AG04450 (cell line): ENCODE data around the gene FNBP1. TPM values are rescaled to one million over a fixed set of nuclear protein-coding genes. Genes with fewer than 3 reads are reported as not detected.

Experiments used
- CTCF ChIA-PET: fragments of 300-600, 350-600 bp; formaldehyde crosslinking; extraction: SDS; loops from one replicate; lab custom pipeline; 2022; ENCODE audit warnings: antibody characterized with exemption, inconsistent platforms; lab: Charles Lee
- POLR2A ChIA-PET: fragments of 350-600 bp; formaldehyde crosslinking; extraction: SDS; loops from one replicate; lab custom pipeline; 2021; ENCODE audit warnings: antibody characterized with exemption, inconsistent platforms; lab: Yijun Ruan, JAX
- DNase-seq: peaks from one replicate; pipeline ENCODE4 v3.0.0-alpha.2; 2011; ENCODE audit warnings: low read depth, low spot score
- H3K27ac ChIP-seq: one replicate; pipeline ENCODE4 v1.5.1; 2012; ENCODE audit warnings: low read depth, low read length, control low read depth
- H3K27me3 ChIP-seq: one replicate; pipeline ENCODE4 v1.6.0; 2012; ENCODE audit warnings: low read length; ENCODE audit not compliant: control insufficient read depth, insufficient read depth
- H3K4me3 ChIP-seq: 2 replicates; pipeline ENCODE4 v1.5.1; 2011; ENCODE audit warnings: mild to moderate bottlenecking, low read depth, low read length, control low read depth
- H3K9me3 ChIP-seq: 2 replicates; pipeline ENCODE4 v1.5.1; 2012; ENCODE audit warnings: low read length; ENCODE audit not compliant: control insufficient read depth, insufficient read depth
- CTCF ChIP-seq: IDR thresholded peaks from 2 replicates; pipeline ENCODE4 v1.5.1; 2011; ENCODE audit warnings: low read depth, low read length, control low read depth, inconsistent platforms
- polyA plus RNA-seq: library from polyadenylated mRNA; depleted of rRNA; stranded (reverse); fragments of >200 nt; gene quantifications from 2 replicates; pipeline ENCODE4 v1.2.3, GENCODE V29; 2011

Gene FNBP1
- polyA plus RNA-seq, 1 experiment = 22.3 TPM

- CTCF ChIA-PET = interaction anchor here (0.5 to 0.6 kb wide), 2 partner anchors 119 to 268 kb away, joined by 3 to 5 read pairs; no protein-coding TSS in a partner anchor
- Histone ChIP-seq H3K9me3 (no peaks in the 10 kb centered on the region), H3K27me3 (no peaks in the 10 kb centered on the region), H3K27ac (no peak overlapping the region), H3K4me3 (no peak overlapping the region)
- DNase-seq = peak; percentile 70
- POLR2A ChIA-PET = no interaction called here
- TF ChIP-seq CTCF = no peak
Observed at GRCh38 chr9:129968690-129969485, 74.1 kb downstream of the FNBP1 start.

GRCh38 chr9:129964901-129965734 is 77.9 kb downstream of the FNBP1 start:
- no peak overlapping the region for H3K4me3 ChIP-seq
- DNase-seq = peak; percentile 78
- no peak for TF ChIP-seq CTCF
- CTCF ChIA-PET = interaction anchor here (0.7 to 1.0 kb wide), 2 partner anchors 27 to 719 kb away, joined by 3 read pairs; no protein-coding TSS in a partner anchor
- H3K9me3 ChIP-seq = no peaks in the 10 kb centered on the region
- POLR2A ChIA-PET = interaction anchor here (0.7 to 1.8 kb wide), 7 partner anchors 8 to 228 kb away, joined by 3 to 11 read pairs (median 3); no protein-coding TSS in a partner anchor
- H3K27me3 ChIP-seq = no peaks in the 10 kb centered on the region
- peak overlapping the region; percentile 92 for H3K27ac ChIP-seq

GRCh38 chr9:129962889-129963703 is 79.9 kb downstream of the FNBP1 start:
- ChIA-PET CTCF (no interaction called here), POLR2A (interaction anchor here (1.0 kb wide), 1 partner anchor 80 kb away, joined by 4 read pairs; the partner anchor contains the start of gene FNBP1)
- no peaks in the 10 kb centered on the region for H3K9me3 ChIP-seq
- no peaks in the 10 kb centered on the region for H3K27me3 ChIP-seq
- TF ChIP-seq CTCF = no peak
- H3K4me3 ChIP-seq = peak overlapping the region; percentile 51
- no peak for DNase-seq
- H3K27ac ChIP-seq = peak overlapping the region; percentile 65

GRCh38 chr9:129962451-129962864 is 80.5 kb downstream of the FNBP1 start:
- H3K27me3 ChIP-seq = no peaks in the 10 kb centered on the region
- DNase-seq = no peak
- ChIA-PET CTCF (no interaction called here), POLR2A (no interaction called here)
- peak overlapping the region; percentile 65 for H3K27ac ChIP-seq
- TF ChIP-seq CTCF = no peak
- H3K4me3 ChIP-seq = peak overlapping the region; percentile 51
- H3K9me3 ChIP-seq = no peaks in the 10 kb centered on the region
